Measurements from ENCODE around the gene WDR1.
"Not testable (repeated sequence)": the region's sequence is repeated elsewhere in the genome, so short reads cannot be mapped to it uniquely, and the experiment has no call there.

WDR1 gene

GRCh38 chr4:10144966-10145365 is 28.4 kb upstream of the WDR1 start:
- Mint-ChIP-seq H3K4me3 (no peak overlapping the region), H3K27ac (no peak overlapping the region)
- ATAC-seq, result no peak

GRCh38 chr4:10144479-10144878 is 27.9 kb upstream of the WDR1 start:
- Mint-ChIP-seq H3K27me3 (no peaks in the 10 kb centered on the region), H3K36me3 (ENCODE audit: low read depth) (no peaks in the 10 kb centered on the region), H3K9me3 (no peaks in the 10 kb centered on the region), H3K4me1 (peaks cover 5% of the 10 kb centered on the region), H3K27ac (no peak overlapping the region), H3K4me3 (no peak overlapping the region)
- ATAC-seq (no peak), DNase-seq (no peak)

More at GRCh38 chr4:10144966-10145365, 28.4 kb upstream of the WDR1 start:
- DNase-seq, result no peak
- no peaks in the 10 kb centered on the region for H3K27me3 Mint-ChIP-seq
- no peaks in the 10 kb centered on the region for H3K9me3 Mint-ChIP-seq
- peaks cover 5% of the 10 kb centered on the region for H3K4me1 Mint-ChIP-seq
- no peaks in the 10 kb centered on the region for H3K36me3 Mint-ChIP-seq (ENCODE audit: low read depth)

DNA sequence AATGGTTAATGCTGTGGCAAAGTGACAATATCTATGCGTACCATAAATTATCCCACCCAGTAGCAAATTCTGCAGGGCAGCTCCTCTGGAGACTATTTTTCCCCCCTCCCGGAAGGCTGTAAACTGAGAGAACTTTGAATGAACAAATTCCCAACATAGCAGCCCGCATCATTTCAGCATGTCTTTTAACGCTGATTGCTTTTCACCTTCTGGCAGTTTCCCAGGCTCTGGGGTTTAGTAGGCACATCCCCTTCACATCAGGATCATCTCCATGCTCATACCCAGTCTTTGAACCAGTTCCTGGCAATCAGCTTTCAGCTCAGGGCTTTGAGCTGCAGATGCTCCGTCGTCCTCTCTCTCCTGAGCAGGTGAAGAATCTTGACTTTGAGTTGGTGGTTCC is 26.6 kb upstream of the WDR1 start:
- H3K36me3 Mint-ChIP-seq (ENCODE audit: low read depth), result no peaks in the 10 kb centered on the region
- H3K27me3 Mint-ChIP-seq, result no peaks in the 10 kb centered on the region
- no peak overlapping the region for H3K4me3 Mint-ChIP-seq
- DNase-seq (no peak), ATAC-seq (no peak)
- peaks cover 5% of the 10 kb centered on the region for H3K4me1 Mint-ChIP-seq
- H3K27ac Mint-ChIP-seq, result no peak overlapping the region
- no peaks in the 10 kb centered on the region for H3K9me3 Mint-ChIP-seq

GRCh38 chr4:10140866-10141759 is 24.5 kb upstream of the WDR1 start:
- no peak overlapping the region for H3K4me3 Mint-ChIP-seq
- peaks cover 5% of the 10 kb centered on the region for H3K4me1 Mint-ChIP-seq
- no peaks in the 10 kb centered on the region for H3K9me3 Mint-ChIP-seq
- DNase-seq (no peak), ATAC-seq (no peak)
- no peaks in the 10 kb centered on the region for H3K36me3 Mint-ChIP-seq (ENCODE audit: low read depth)
- H3K27me3 Mint-ChIP-seq, result no peaks in the 10 kb centered on the region
- H3K27ac Mint-ChIP-seq, result no peak overlapping the region

DNA sequence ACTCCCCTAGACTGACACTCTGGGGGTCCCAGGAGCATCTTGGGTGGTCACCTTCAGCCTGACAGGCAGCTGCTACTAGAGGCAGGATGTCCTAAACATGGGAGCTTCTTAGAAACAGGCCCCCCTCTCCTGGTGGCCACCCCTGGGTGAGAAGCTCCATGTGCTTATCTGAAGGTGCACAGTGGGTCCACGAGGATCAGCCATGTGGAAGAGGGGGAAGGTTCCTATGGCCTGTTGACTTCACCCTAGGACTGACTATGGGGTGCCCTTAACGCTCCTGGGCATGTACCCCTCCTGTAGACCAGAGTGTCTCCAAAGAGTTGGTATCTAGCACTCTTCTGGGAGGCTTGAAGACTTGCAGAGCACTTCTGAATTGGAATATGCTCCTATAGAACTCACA is 22.9 kb upstream of the WDR1 start:
- no peaks in the 10 kb centered on the region for H3K4me1 Mint-ChIP-seq
- H3K27ac Mint-ChIP-seq, result no peak overlapping the region
- H3K36me3 Mint-ChIP-seq (ENCODE audit: low read depth), result no peaks in the 10 kb centered on the region

DNA sequence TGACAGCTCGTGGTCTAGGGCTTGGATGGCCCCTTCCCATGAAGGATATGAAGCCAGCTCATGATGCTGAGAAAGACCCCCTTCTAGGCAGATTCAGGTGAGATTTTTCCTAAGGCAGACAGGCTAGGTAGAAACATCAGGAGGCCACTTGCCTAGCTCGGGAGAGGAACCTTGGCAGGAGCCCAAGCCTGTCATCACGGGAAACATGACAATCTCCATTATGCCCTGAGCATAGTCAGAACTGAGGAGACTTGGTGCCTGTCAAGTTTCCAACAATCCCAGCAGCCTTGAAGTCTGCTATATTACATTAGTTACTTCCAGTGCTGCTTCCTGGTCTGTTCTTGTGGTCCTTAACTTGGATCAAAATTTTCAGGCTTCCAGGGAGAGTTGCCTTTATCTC is 18.7 kb upstream of the WDR1 start:
- H3K9me3 Mint-ChIP-seq, result no peaks in the 10 kb centered on the region
- no peak overlapping the region for H3K4me3 Mint-ChIP-seq
- no peak overlapping the region for H3K27ac Mint-ChIP-seq
- no peak for ATAC-seq
- no peaks in the 10 kb centered on the region for H3K36me3 Mint-ChIP-seq (ENCODE audit: low read depth)
- peaks cover 2% of the 10 kb centered on the region for H3K4me1 Mint-ChIP-seq
- no peaks in the 10 kb centered on the region for H3K27me3 Mint-ChIP-seq
- no peak for DNase-seq

More for the DNA sequence above, 22.9 kb upstream of the WDR1 start:
- ATAC-seq (no peak), DNase-seq (no peak)
- H3K9me3 Mint-ChIP-seq, result no peaks in the 10 kb centered on the region
- H3K27me3 Mint-ChIP-seq, result no peaks in the 10 kb centered on the region
- H3K4me3 Mint-ChIP-seq, result no peak overlapping the region

- H3K4me1 Mint-ChIP-seq, result peaks cover 7% of the 10 kb centered on the region
- H3K27ac Mint-ChIP-seq, result no peak overlapping the region
- H3K4me3 Mint-ChIP-seq, result no peak overlapping the region
- H3K27me3 Mint-ChIP-seq, result no peaks in the 10 kb centered on the region
- no peak for DNase-seq
- H3K36me3 Mint-ChIP-seq (ENCODE audit: low read depth), result no peaks in the 10 kb centered on the region
- no peaks in the 10 kb centered on the region for H3K9me3 Mint-ChIP-seq
- ATAC-seq, result no peak
Measured at GRCh38 chr4:10134141-10134540, 17.5 kb upstream of the WDR1 start.

DNA sequence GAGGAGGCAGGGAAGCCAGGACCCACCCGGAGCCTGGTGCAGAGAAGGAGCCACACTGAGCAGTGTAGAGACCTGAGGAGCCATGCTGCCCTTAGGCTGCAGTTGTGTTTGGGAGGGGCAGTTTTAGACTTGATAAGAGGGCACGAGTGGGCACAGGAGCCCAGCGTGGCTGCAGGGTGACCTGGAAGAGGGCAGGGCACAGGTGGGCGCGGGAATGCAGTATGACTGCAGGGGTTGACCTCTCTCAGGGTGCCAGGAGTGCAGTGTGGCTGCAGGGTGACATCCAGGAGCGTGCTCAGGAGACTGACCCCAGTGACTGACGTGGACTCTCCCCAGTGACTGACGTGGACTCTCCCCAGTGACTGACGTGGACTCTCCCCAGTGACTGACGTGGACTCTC is 14.6 kb upstream of the WDR1 start:
- H3K27ac Mint-ChIP-seq, result no peak overlapping the region
- H3K9me3 Mint-ChIP-seq, result no peaks in the 10 kb centered on the region
- no peaks in the 10 kb centered on the region for H3K27me3 Mint-ChIP-seq
- peaks cover 16% of the 10 kb centered on the region for H3K4me1 Mint-ChIP-seq
- H3K36me3 Mint-ChIP-seq (ENCODE audit: low read depth), result no peaks in the 10 kb centered on the region
- H3K4me3 Mint-ChIP-seq, result no peak overlapping the region
- ATAC-seq (no peak), DNase-seq (no peak)

- Mint-ChIP-seq H3K4me3 (no peak overlapping the region), H3K9me3 (no peaks in the 10 kb centered on the region), H3K27me3 (no peaks in the 10 kb centered on the region), H3K4me1 (peaks cover 16% of the 10 kb centered on the region), H3K36me3 (ENCODE audit: low read depth) (no peaks in the 10 kb centered on the region), H3K27ac (no peak overlapping the region)
- DNase-seq (no peak), ATAC-seq (no peak)
Measured at GRCh38 chr4:10130178-10130888, 13.7 kb upstream of the WDR1 start.

- H3K4me1 Mint-ChIP-seq, result peaks cover 19% of the 10 kb centered on the region
- no peaks in the 10 kb centered on the region for H3K36me3 Mint-ChIP-seq (ENCODE audit: low read depth)
- H3K9me3 Mint-ChIP-seq, result no peaks in the 10 kb centered on the region
- no peak overlapping the region for H3K27ac Mint-ChIP-seq
- H3K4me3 Mint-ChIP-seq, result no peak overlapping the region
- no peak for ATAC-seq
- no peaks in the 10 kb centered on the region for H3K27me3 Mint-ChIP-seq
- DNase-seq, result no peak
Measured at GRCh38 chr4:10129196-10130177, 12.9 kb upstream of the WDR1 start.

GRCh38 chr4:10128761-10129160 is 12.2 kb upstream of the WDR1 start:
- Mint-ChIP-seq H3K4me1 (peaks cover 25% of the 10 kb centered on the region), H3K9me3 (no peaks in the 10 kb centered on the region), H3K27ac (no peak overlapping the region), H3K27me3 (no peaks in the 10 kb centered on the region), H3K36me3 (ENCODE audit: low read depth) (no peaks in the 10 kb centered on the region), H3K4me3 (no peak overlapping the region)
- peak; percentile 67 for ATAC-seq
- DNase-seq, result no peak

DNA sequence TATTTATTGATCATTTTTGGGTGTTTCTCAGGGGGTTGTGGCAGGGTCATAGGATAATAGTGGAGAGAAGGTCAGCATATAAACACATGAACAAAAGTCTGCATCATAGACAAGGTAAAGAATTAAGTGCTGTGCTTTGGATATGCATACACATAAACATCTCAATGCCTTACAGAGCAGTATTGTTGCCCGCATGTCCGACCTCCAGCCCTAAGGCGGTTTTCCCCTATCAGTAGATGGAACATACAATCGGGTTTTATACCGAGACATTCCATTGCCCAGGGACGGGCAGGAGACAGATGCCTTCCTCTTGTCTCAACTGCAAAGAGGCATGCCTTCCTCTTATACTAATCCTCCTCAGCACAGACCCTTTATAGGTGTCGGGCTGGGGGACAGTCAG is 10.9 kb upstream of the WDR1 start:
- H3K4me1 Mint-ChIP-seq, result peaks cover 37% of the 10 kb centered on the region
- not testable (repeated sequence) for H3K27me3 Mint-ChIP-seq; ATAC-seq; H3K4me3 Mint-ChIP-seq; H3K27ac Mint-ChIP-seq; H3K9me3 Mint-ChIP-seq; H3K36me3 Mint-ChIP-seq (ENCODE audit: low read depth); DNase-seq

DNA sequence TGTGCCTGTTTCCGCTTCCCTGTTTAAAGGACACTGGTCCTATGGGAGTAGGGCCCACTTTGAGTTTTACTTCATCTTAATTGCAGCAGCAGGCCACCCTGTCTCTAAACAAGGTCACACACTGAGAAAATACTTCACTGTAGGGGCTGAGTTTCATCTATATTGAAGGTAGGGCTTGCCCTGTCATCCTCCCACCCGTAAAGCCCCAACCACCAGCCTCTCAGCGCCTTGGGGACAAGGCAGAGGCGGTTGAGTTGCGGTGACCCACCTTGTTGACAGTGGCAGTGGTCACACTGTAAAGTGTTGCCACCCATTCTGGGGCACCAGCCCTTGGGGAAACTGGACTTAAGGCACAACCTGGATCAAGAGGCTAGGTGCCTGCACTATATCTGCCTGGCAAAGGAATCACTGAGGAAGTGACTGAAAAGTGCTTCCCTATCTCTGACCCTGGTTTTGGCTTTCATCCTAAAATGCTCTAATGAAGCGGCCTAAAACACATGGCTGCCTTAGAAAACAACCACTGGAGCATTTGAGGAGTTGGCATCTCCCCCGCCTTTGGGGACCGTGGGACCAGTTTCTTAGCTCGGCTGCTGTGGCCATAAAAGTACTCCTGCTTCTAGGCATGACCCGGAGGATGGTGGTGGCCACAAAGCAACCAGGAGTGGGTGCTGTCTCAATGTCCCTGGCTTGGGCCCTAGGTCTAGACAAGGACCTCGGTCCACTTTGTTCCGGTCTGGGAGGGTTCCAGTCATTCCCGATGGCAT is 7.8 kb upstream of the WDR1 start:
- no peaks in the 10 kb centered on the region for H3K27me3 Mint-ChIP-seq
- no peaks in the 10 kb centered on the region for H3K9me3 Mint-ChIP-seq
- H3K27ac Mint-ChIP-seq, result peak overlapping the region; percentile 75
- H3K4me1 Mint-ChIP-seq, result peaks cover 47% of the 10 kb centered on the region
- no peak for DNase-seq
- ATAC-seq, result peak; percentile 33
- no peak overlapping the region for H3K4me3 Mint-ChIP-seq
- no peaks in the 10 kb centered on the region for H3K36me3 Mint-ChIP-seq (ENCODE audit: low read depth)

Data from activated naive CD8-positive, alpha-beta T cell treated with anti-CD3 and anti-CD28 coated beads, Interleukin-2, amount 50 U/mL, for 24 hours (primary cell).